ENCODE data around the gene EVI5.
"Not testable (repeated sequence)": the region's sequence is repeated elsewhere in the genome, so short reads cannot be mapped to it uniquely, and the experiment has no call there.

Gene EVI5

DNA sequence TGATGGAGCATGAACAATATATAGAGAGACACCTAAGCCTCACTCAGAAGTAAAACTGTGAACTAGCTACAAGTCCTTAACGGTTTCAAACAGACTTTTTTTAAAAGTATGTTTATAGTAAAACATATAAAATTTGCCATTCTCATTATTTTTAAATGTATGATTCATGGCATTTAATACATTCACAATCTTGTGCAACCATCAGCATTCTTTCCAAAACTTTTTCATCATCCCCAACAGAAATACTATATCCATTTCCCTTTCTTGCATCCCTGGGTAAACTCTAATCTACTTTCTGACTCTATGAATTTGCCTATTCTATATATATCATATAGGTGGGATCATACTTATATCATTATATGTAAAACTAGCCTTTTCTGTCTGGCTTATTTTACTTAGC is 25.5 kb downstream of the EVI5 start:
- Histone ChIP-seq H3K27me3 (ENCODE audit: control insufficient read depth, insufficient read depth, low read length) (no peaks in the 10 kb centered on the region), H3K4me3 (ENCODE audit: low read depth, low read length) (no peak overlapping the region), H3K9me3 (ENCODE audit: control insufficient read depth, insufficient read depth, low read length) (no peaks in the 10 kb centered on the region), H3K36me3 (ENCODE audit: control insufficient read depth, insufficient read depth, low read length) (no peaks in the 10 kb centered on the region), H3K9ac (ENCODE audit: low read depth, low read length) (no peak overlapping the region), H3K4me1 (ENCODE audit: control insufficient read depth, insufficient read depth, low read length) (no peaks in the 10 kb centered on the region)

DNA sequence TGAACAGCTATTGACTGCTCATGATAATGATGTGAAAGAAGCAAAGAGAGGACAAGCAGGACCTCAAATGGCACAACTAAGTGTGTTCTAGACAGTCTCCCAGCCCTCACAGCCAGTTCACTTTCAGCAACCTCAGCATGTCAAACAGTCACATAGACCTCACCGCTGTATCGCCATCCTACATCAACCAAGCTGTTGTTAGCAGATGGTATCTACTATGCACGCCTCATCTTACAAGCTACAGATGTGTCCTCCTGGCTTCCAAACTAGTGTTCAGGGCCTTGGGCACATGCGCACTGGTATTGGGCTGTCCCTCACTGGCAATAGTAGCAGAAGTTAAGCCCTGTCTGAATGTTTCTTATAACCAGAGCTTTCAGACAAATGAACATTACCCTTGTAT is 28.4 kb downstream of the EVI5 start:
- H3K27me3 ChIP-seq (ENCODE audit: control insufficient read depth, insufficient read depth, low read length): no peaks in the 10 kb centered on the region

DNA sequence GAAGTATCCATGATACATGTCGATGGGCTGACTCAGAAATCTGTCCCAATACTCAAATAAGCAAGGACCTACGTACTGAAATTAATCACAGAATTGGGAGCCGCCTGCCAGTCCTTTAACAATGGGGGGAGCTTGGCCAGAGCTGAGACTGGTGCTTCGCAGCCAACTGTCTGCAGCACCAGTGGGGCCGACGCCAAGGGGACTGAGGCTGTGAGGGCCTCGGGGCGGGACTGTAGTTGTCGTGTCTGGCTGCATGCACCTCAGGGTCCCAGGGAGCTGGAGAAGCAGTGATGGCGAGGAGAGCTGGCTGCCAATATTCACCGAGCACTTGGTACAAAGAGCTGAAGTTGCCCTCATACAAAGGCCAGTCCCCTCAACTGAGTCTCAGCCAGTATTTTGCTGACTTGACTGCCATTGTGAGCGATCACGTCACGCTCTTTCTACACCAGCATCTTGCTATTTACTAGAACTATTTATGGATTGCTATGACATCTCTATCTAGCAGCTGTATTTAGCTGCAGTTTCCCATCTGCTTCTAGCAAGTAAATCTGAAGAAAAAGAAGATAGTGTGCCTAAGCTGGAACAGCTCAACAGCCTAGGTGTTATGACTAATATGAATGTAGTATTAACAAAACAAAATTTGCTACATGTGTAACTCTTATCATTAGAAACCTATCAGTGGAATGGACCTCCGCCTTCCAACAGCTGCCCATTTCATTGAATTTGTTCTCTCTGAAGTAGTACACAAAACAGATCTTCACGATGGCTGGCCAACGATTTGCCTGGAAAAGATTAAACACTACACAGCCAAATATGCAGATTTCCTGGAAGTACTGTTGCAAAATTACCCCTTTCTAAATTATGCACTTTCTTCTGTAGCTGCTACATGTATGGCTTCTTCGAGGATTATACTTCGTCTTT is 29.1 kb downstream of the EVI5 start:
- Histone ChIP-seq H3K9ac (ENCODE audit: low read depth, low read length) (no peak overlapping the region), H3K27me3 (ENCODE audit: control insufficient read depth, insufficient read depth, low read length) (no peaks in the 10 kb centered on the region), H3K36me3 (ENCODE audit: control insufficient read depth, insufficient read depth, low read length) (no peaks in the 10 kb centered on the region), H3K9me3 (ENCODE audit: control insufficient read depth, insufficient read depth, low read length) (no peaks in the 10 kb centered on the region), H3K4me1 (ENCODE audit: control insufficient read depth, insufficient read depth, low read length) (no peaks in the 10 kb centered on the region), H3K4me3 (ENCODE audit: low read depth, low read length) (no peak overlapping the region)

More for the DNA sequence above, 28.4 kb downstream of the EVI5 start:
- H3K9me3 ChIP-seq (ENCODE audit: control insufficient read depth, insufficient read depth, low read length): no peaks in the 10 kb centered on the region
- H3K4me3 ChIP-seq (ENCODE audit: low read depth, low read length): no peak overlapping the region
- H3K36me3 ChIP-seq (ENCODE audit: control insufficient read depth, insufficient read depth, low read length): no peaks in the 10 kb centered on the region
- H3K9ac ChIP-seq (ENCODE audit: low read depth, low read length): no peak overlapping the region
- no peaks in the 10 kb centered on the region for H3K4me1 ChIP-seq (ENCODE audit: control insufficient read depth, insufficient read depth, low read length)

DNA sequence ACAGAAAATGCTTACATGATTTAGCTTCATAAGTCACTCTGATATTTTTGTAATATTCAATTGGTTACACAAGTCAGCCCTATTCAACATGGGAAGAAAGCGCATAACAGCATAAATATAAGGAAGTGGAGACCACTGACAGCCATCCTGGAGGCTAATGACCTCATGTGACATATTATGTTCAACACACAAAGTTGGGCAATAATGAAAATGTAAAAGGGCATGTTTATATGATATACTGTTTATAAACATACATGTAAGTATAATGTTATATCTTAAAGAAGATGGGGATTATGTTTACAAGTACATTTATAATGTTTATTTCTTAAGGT is 30.2 kb downstream of the EVI5 start:
- H3K4me1 ChIP-seq (ENCODE audit: control insufficient read depth, insufficient read depth, low read length): no peaks in the 10 kb centered on the region
- H3K9ac ChIP-seq (ENCODE audit: low read depth, low read length): no peak overlapping the region
- H3K27me3 ChIP-seq (ENCODE audit: control insufficient read depth, insufficient read depth, low read length): no peaks in the 10 kb centered on the region
- no peaks in the 10 kb centered on the region for H3K36me3 ChIP-seq (ENCODE audit: control insufficient read depth, insufficient read depth, low read length)
- no peaks in the 10 kb centered on the region for H3K9me3 ChIP-seq (ENCODE audit: control insufficient read depth, insufficient read depth, low read length)
- no peak overlapping the region for H3K4me3 ChIP-seq (ENCODE audit: low read depth, low read length)

DNA sequence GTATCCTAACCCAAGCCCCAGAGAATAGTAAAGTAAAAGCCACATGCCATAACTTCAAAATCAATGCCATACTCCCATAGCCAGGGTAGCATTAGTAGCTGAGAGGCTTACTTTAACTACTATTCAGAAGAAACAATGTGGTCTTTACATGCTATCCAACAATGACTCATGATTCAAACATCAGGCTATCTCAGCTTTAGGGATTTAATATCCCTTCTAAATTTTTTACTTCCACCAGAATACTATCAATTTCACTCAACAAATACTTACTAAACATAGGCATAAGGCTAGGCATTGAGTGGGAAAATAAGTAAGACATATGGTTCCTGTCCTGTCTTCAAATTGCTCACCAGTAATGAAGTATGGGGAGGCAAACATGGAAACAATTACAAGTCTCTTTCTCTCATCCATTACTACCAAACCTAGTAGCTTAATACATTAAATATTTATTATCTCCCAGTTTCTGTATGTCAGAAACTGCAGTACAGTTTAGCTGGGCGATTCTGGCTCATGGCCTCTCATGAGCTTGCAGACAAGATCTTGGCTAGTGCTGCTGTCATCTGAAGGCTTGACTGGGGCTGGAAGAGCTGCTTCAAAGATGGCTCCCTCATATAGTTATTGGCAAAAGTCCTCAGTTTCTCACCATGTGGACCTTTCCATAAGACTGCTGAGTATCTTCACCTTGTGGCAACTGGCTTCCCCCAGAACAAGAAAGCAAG is 30.7 kb downstream of the EVI5 start:
- H3K36me3 ChIP-seq (ENCODE audit: control insufficient read depth, insufficient read depth, low read length): no peaks in the 10 kb centered on the region
- H3K9ac ChIP-seq (ENCODE audit: low read depth, low read length): no peak overlapping the region
- H3K4me1 ChIP-seq (ENCODE audit: control insufficient read depth, insufficient read depth, low read length): no peaks in the 10 kb centered on the region
- H3K27me3 ChIP-seq (ENCODE audit: control insufficient read depth, insufficient read depth, low read length): no peaks in the 10 kb centered on the region
- H3K4me3 ChIP-seq (ENCODE audit: low read depth, low read length): no peak overlapping the region
- no peaks in the 10 kb centered on the region for H3K9me3 ChIP-seq (ENCODE audit: control insufficient read depth, insufficient read depth, low read length)

DNA sequence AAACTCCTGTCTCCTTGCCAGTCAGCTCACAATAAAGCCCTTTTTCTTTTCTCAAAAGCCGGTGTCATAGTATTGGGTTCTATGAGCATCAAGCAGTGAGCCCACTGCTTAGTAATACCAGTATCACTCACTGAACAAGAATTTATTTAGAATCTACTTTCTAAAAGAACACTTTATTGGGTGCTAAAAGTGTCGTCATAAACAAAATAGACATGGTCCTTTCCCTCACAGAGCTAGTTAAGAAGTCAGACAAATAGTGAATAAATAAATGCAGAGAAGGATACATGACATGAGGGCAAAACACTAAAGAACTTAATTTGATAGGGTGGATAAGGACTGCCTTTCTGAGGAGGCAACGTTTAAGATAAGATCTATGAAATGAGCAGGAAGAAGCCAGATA is 32.2 kb downstream of the EVI5 start:
- Histone ChIP-seq H3K4me1 (ENCODE audit: control insufficient read depth, insufficient read depth, low read length) (no peaks in the 10 kb centered on the region), H3K36me3 (ENCODE audit: control insufficient read depth, insufficient read depth, low read length) (no peaks in the 10 kb centered on the region), H3K4me3 (ENCODE audit: low read depth, low read length) (no peak overlapping the region), H3K9ac (ENCODE audit: low read depth, low read length) (no peak overlapping the region), H3K9me3 (ENCODE audit: control insufficient read depth, insufficient read depth, low read length) (no peaks in the 10 kb centered on the region), H3K27me3 (ENCODE audit: control insufficient read depth, insufficient read depth, low read length) (no peaks in the 10 kb centered on the region)

DNA sequence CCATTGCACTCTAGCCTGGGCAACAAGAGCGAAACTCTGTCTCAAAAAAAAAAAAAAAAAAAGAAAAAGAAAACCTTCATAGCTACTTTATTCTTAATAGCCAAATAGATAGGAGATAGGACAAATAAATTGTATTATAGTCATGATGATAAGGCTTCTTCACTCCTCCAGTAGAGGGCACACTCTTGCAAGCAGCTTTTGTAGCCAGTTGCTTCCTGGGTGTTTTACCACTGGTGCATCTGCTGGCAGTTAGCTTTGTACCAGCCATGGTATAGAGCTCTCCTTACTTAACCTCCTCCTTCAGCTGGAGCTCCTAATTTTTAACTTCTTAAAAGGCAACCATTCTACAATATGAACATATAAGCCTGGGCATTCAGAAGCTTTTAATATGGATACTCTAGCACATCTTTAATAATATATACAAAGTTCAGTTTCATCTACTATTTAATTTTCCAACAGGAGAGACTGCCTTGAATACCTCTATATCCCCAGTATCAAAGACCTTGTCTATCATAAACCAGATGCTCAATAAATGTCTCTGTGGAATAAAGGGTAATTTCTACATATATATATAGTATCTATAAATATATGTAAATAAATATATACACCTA is 35.8 kb downstream of the EVI5 start:
- Histone ChIP-seq H3K4me3 (ENCODE audit: low read depth, low read length) (no peak overlapping the region), H3K9me3 (ENCODE audit: control insufficient read depth, insufficient read depth, low read length) (no peaks in the 10 kb centered on the region), H3K27me3 (ENCODE audit: control insufficient read depth, insufficient read depth, low read length) (no peaks in the 10 kb centered on the region), H3K4me1 (ENCODE audit: control insufficient read depth, insufficient read depth, low read length) (no peaks in the 10 kb centered on the region), H3K36me3 (ENCODE audit: control insufficient read depth, insufficient read depth, low read length) (no peaks in the 10 kb centered on the region), H3K9ac (ENCODE audit: low read depth, low read length) (no peak overlapping the region)

DNA sequence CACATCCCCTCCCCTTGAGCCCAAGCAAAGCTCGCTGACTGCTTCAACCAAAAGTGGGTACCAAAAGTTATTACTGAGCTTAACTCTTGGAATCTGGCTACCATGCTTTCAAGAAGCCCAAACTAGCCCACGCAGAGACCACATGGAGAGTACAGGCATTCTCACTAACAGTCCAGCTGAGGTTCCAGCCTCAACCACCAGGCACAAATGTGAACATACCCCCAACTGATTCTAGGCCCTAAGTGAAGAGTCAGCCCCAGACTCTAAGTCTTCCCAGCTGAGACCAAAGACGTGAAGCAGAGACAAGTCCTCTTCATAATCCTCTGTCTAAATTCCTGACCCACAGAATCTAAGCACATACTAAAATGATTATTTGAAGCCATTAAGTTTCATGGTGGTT is 36.8 kb downstream of the EVI5 start:
- no peaks in the 10 kb centered on the region for H3K4me1 ChIP-seq (ENCODE audit: control insufficient read depth, insufficient read depth, low read length)
- H3K9ac ChIP-seq (ENCODE audit: low read depth, low read length): no peak overlapping the region
- no peaks in the 10 kb centered on the region for H3K36me3 ChIP-seq (ENCODE audit: control insufficient read depth, insufficient read depth, low read length)
- H3K9me3 ChIP-seq (ENCODE audit: control insufficient read depth, insufficient read depth, low read length): no peaks in the 10 kb centered on the region
- H3K4me3 ChIP-seq (ENCODE audit: low read depth, low read length): no peak overlapping the region
- H3K27me3 ChIP-seq (ENCODE audit: control insufficient read depth, insufficient read depth, low read length): no peaks in the 10 kb centered on the region

DNA sequence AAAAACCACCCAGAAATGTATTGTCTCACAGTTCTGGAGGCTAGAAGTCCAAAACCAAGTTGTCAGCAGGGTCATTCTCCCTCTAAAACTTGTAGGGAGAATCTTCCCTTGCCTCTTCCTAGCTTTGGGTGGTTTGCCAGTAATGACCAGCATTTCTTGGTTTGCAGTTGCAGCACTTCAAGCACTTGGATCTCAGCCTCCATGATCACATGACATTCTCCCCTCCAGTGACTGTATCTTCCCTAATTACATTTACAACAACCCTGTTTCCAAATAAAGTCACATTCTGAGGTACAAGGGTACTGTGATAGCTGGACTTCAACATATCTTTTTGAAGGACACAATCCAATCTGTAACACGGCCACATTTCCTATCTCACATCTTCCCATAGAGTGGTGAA is 37.2 kb downstream of the EVI5 start:
- no peaks in the 10 kb centered on the region for H3K27me3 ChIP-seq (ENCODE audit: control insufficient read depth, insufficient read depth, low read length)
- no peaks in the 10 kb centered on the region for H3K9me3 ChIP-seq (ENCODE audit: control insufficient read depth, insufficient read depth, low read length)
- no peaks in the 10 kb centered on the region for H3K4me1 ChIP-seq (ENCODE audit: control insufficient read depth, insufficient read depth, low read length)
- no peak overlapping the region for H3K4me3 ChIP-seq (ENCODE audit: low read depth, low read length)
- no peak overlapping the region for H3K9ac ChIP-seq (ENCODE audit: low read depth, low read length)
- H3K36me3 ChIP-seq (ENCODE audit: control insufficient read depth, insufficient read depth, low read length): no peaks in the 10 kb centered on the region

DNA sequence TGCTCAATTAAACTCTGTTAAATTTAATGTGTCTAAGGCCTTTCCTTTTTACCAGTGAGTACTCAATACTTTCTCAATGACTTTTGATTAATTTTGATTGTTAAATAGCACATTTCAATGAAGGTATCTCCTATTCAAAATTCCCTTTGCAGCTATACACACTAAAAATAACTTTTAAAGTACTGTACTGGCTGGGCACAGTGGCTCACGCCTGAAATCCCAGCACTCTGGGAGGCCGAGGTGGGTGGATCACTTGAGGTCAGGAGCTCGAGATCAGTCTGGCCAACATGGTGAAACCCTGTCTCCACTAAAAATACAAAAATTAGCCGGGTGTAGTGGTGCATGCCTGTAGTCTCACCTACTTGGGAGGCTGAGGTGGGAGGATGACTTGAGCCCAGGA is 38.7 kb downstream of the EVI5 start:
- H3K36me3 ChIP-seq (ENCODE audit: control insufficient read depth, insufficient read depth, low read length); H3K9ac ChIP-seq (ENCODE audit: low read depth, low read length); H3K4me3 ChIP-seq (ENCODE audit: low read depth, low read length); H3K27me3 ChIP-seq (ENCODE audit: control insufficient read depth, insufficient read depth, low read length); H3K4me1 ChIP-seq (ENCODE audit: control insufficient read depth, insufficient read depth, low read length); H3K9me3 ChIP-seq (ENCODE audit: control insufficient read depth, insufficient read depth, low read length): not testable (repeated sequence)

DNA sequence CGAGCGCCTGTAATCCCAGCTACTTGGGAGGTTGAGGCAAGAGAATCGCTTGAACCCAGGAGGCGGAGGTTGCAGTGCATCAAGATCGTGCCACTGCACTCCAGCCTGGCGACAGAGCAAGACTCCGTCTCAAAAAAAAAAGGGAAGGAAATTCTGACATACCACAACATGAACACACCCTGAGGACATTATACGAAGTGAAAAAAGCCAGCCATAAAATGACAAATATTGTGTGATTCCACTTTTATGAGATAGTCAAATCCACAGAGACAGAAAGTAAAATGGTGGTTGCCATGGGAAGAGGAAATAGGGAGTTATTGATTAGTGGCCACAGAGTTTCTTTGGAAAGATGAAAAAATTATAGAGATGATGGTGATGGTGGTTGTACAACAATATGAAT is 41.7 kb downstream of the EVI5 start:
- Histone ChIP-seq H3K4me3 (ENCODE audit: low read depth, low read length) (no peak overlapping the region), H3K9me3 (ENCODE audit: control insufficient read depth, insufficient read depth, low read length) (no peaks in the 10 kb centered on the region), H3K9ac (ENCODE audit: low read depth, low read length) (no peak overlapping the region), H3K4me1 (ENCODE audit: control insufficient read depth, insufficient read depth, low read length) (no peaks in the 10 kb centered on the region), H3K36me3 (ENCODE audit: control insufficient read depth, insufficient read depth, low read length) (no peaks in the 10 kb centered on the region), H3K27me3 (ENCODE audit: control insufficient read depth, insufficient read depth, low read length) (no peaks in the 10 kb centered on the region)
